NB4 (cell line): ENCODE results near the gene VPS39.

Source experiments
- CTCF ChIP-seq: IDR thresholded peaks from one replicate; pipeline ENCODE4 v1.5.1; 2012; ENCODE audit warnings: low read depth, low read length
- MAX ChIP-seq: IDR thresholded peaks from 2 replicates; pipeline ENCODE4 v1.6.1; 2011; ENCODE audit warnings: low read depth, low read length
- POLR2A ChIP-seq: IDR thresholded peaks from 2 replicates; pipeline ENCODE4 v1.6.1; 2011; ENCODE audit warnings: mild to moderate bottlenecking; ENCODE audit not compliant: insufficient read length; ENCODE audit errors: extremely low read depth

- TF ChIP-seq CTCF (no peak), POLR2A (no peak), MAX (no peak)
Observed at GRCh38 chr15:42202653-42203052, 5.5 kb downstream of the VPS39 start.
